ENCODE data around the gene NOTUM. TPM values are rescaled to one million over a fixed set of nuclear protein-coding genes. Genes with fewer than 3 reads are reported as not detected.

The NOTUM gene
- total RNA-seq (2021): 0.33 TPM in 1 of 2 replicates, not detected in the other
- Bru-seq, nascent RNA: not detected
- not detected for BruChase-seq, experiment 1, labeled RNA remaining after a 2-hour chase
- BruChase-seq, experiment 2, labeled RNA remaining after a 6-hour chase: percentile 14 among the genes with signal in this experiment
- long read RNA-seq, partial matches to known transcripts: 1 of 1 reads
- long read RNA-seq, other reads (novel, unspliced or antisense): 0 of 1 reads

DNA sequence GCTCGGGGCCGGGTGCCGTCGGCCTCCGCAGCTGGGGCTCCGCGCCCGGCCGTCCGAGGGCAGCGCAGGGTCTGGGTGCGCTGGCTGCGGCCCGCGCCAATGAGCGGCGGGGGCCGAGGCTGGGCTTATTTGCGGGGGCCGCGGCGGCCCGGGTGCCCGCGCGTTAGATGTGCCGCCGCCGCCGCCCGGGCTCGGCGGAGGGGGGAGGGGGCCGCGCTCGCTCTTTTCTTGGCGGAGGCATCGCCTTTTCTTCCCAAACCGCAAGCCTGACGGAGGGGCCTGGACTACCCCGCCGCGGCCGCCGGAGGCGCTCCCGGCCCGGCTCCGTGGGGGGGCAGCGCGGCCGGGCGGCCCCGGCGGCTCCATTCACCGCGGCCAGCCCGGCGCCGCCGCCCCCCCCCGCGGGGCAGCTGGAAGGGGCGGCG is at the start of gene NOTUM:
Gene NOTUM (minus strand): TSS at position 101 of the 425 bp plus-strand sequence. CDS start 278 bp downstream, outside the sequence.
- no peaks in the 10 kb centered on the region for H3K79me2 ChIP-seq (ENCODE audit: low read depth)
- intact Hi-C loops (cut with micrococcal nuclease; ENCODE audit: unreplicated experiment): no loop called here

DNA sequence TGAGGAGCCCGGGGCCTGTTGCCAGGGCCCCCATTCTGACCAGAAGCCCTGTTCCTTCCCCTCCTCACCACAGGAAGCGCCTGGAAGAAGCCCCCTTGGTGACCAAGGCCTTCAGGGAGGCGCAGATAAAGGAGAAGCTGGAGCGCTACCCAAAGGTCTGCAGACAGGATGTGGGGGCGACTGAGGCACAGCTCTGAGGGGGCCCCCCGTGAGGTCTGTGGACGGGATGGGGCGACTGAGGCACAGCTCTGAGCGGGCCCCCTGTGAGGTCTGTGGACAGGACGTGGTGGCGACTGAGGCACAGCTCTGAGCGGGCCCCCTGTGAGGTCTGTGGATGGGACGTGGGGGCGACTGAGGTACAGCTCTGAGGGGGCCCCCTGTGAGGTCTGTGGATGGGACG is 48.4 kb upstream of the NOTUM start:
- no peaks in the 10 kb centered on the region for H3F3A ChIP-seq (ENCODE audit: insufficient read depth, low read depth)
- no peaks in the 10 kb centered on the region for H4K20me1 ChIP-seq (ENCODE audit: insufficient read depth)
- POLR2A ChIA-PET (ENCODE audit: unreplicated experiment): interaction anchor here (0.6 kb wide), 1 partner anchor 11 kb away, joined by 13 read pairs; no protein-coding TSS in a partner anchor

More for the DNA sequence above, at the start of gene NOTUM:
- Histone ChIP-seq H3K9me3 (ENCODE audit: insufficient read depth, low read depth) (no peaks in the 10 kb centered on the region), H3K4me2 (peak within 1 kb of the TSS; percentile 57; the same call in 1 of the 2 replicates), H3K27me3 (ENCODE audit: insufficient read depth, low read depth) (no peaks in the 10 kb centered on the region), H3F3A (ENCODE audit: insufficient read depth, low read depth) (peaks cover 16% of the 10 kb centered on the region), H4K20me1 (ENCODE audit: insufficient read depth) (no peaks in the 10 kb centered on the region), H3K4me3 (no peak within 1 kb of the TSS), H3K36me3 (ENCODE audit: low read depth) (no peaks in the 10 kb centered on the region), H2AFZ (no peak within 1 kb of the TSS), H3K4me1 (replicated peaks; ENCODE audit: insufficient read depth) (no peaks in the 10 kb centered on the region), H3K27ac (no peak within 1 kb of the TSS), H3K9me2 (ENCODE audit: insufficient read depth) (no peaks in the 10 kb centered on the region)
- no peak for TF ChIP-seq EZH2 (IDR thresholded peaks at IDR 0.05; ENCODE audit: low read depth)
- TF ChIP-seq, protein P1, sequence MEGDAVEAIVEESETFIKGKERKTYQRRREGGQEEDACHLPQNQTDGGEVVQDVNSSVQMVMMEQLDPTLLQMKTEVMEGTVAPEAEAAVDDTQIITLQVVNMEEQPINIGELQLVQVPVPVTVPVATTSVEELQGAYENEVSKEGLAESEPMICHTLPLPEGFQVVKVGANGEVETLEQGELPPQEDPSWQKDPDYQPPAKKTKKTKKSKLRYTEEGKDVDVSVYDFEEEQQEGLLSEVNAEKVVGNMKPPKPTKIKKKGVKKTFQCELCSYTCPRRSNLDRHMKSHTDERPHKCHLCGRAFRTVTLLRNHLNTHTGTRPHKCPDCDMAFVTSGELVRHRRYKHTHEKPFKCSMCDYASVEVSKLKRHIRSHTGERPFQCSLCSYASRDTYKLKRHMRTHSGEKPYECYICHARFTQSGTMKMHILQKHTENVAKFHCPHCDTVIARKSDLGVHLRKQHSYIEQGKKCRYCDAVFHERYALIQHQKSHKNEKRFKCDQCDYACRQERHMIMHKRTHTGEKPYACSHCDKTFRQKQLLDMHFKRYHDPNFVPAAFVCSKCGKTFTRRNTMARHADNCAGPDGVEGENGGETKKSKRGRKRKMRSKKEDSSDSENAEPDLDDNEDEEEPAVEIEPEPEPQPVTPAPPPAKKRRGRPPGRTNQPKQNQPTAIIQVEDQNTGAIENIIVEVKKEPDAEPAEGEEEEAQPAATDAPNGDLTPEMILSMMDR (conservative IDR thresholded peaks at IDR 0.05): no peak
- BruUV-seq (replicated peaks): no TSS peak
- ChIA-PET CTCF (interaction anchor here (0.5 to 2.0 kb wide), 3 partner anchors 42 to 457 kb away, joined by 3 to 7 read pairs (median 5); no protein-coding TSS in a partner anchor), POLR2A (ENCODE audit: unreplicated experiment) (interaction anchor here (0.6 kb wide), 1 partner anchor 87 kb away, joined by 7 read pairs; no protein-coding TSS in a partner anchor)
- DNase-seq: no peak

DNA sequence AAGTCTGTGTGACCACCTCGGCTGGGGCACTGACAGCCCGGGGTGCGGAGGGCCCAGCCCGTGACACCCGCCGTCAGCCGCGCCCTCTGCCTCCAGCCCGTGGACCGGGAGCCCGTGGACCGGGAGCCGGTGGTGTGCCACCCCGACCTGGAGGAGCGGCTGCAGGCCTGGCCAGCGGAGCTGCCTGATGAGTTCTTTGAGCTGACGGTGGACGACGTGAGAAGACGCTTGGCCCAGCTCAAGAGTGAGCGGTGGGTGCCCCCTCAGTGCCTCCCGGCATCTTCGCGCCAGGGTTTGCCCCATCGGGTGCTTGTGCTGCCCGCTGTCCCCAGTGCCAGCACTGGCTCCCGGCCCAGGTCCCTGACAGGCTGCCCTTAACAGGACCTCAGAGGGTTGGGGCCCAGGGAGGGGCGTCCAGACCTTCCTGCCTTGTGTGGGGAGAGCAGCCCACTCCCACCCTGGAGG is 48.0 kb upstream of the NOTUM start:
- CTCF ChIA-PET: interaction anchor here (0.6 kb wide), 1 partner anchor 54 kb away, joined by 5 read pairs; no protein-coding TSS in a partner anchor
- no TSS peak for BruUV-seq (replicated peaks)

More for the DNA sequence above, 48.4 kb upstream of the NOTUM start:
- no TSS peak for BruUV-seq (replicated peaks)
- CTCF ChIA-PET: interaction anchor here (0.6 kb wide), 1 partner anchor 54 kb away, joined by 5 read pairs; no protein-coding TSS in a partner anchor
- H3K27ac ChIP-seq: no peak overlapping the region
- no peaks in the 10 kb centered on the region for H3K27me3 ChIP-seq (ENCODE audit: insufficient read depth, low read depth)
- H2AFZ ChIP-seq: no peak overlapping the region
- H3K4me1 ChIP-seq (replicated peaks; ENCODE audit: insufficient read depth): peaks cover under 1% of the 10 kb centered on the region; the same call in 1 of the 2 replicates
- DNase-seq: no peak
- H3K9me2 ChIP-seq (ENCODE audit: insufficient read depth): no peaks in the 10 kb centered on the region
- no peak overlapping the region for H3K4me2 ChIP-seq
- H3K36me3 ChIP-seq (ENCODE audit: low read depth): no peaks in the 10 kb centered on the region
- no peak overlapping the region for H3K4me3 ChIP-seq
- TF ChIP-seq, protein P1 (conservative IDR thresholded peaks at IDR 0.05): no peak
- TF ChIP-seq EZH2 (IDR thresholded peaks at IDR 0.05; ENCODE audit: low read depth): no peak
- no peaks in the 10 kb centered on the region for H3K79me2 ChIP-seq (ENCODE audit: low read depth)
- intact Hi-C loops (cut with micrococcal nuclease; ENCODE audit: unreplicated experiment): no loop called here
- H3K9me3 ChIP-seq (ENCODE audit: insufficient read depth, low read depth): no peaks in the 10 kb centered on the region

More for the DNA sequence above, 48.0 kb upstream of the NOTUM start:
- no peaks in the 10 kb centered on the region for H3K27me3 ChIP-seq (ENCODE audit: insufficient read depth, low read depth)
- H3K36me3 ChIP-seq (ENCODE audit: low read depth): no peaks in the 10 kb centered on the region
- POLR2A ChIA-PET (ENCODE audit: unreplicated experiment): interaction anchor here (0.6 kb wide), 1 partner anchor 11 kb away, joined by 13 read pairs; no protein-coding TSS in a partner anchor
- H3K27ac ChIP-seq: no peak overlapping the region
- intact Hi-C loops (cut with micrococcal nuclease; ENCODE audit: unreplicated experiment): no loop called here
- TF ChIP-seq, protein P1 (conservative IDR thresholded peaks at IDR 0.05): no peak
- no peak for TF ChIP-seq EZH2 (IDR thresholded peaks at IDR 0.05; ENCODE audit: low read depth)
- H3K4me2 ChIP-seq: no peak overlapping the region
- H3F3A ChIP-seq (ENCODE audit: insufficient read depth, low read depth): no peaks in the 10 kb centered on the region
- no peak for DNase-seq
- H3K4me1 ChIP-seq (replicated peaks; ENCODE audit: insufficient read depth): peaks cover 5% of the 10 kb centered on the region
- H3K9me3 ChIP-seq (ENCODE audit: insufficient read depth, low read depth): no peaks in the 10 kb centered on the region
- H3K9me2 ChIP-seq (ENCODE audit: insufficient read depth): no peaks in the 10 kb centered on the region
- no peak overlapping the region for H2AFZ ChIP-seq
- no peaks in the 10 kb centered on the region for H4K20me1 ChIP-seq (ENCODE audit: insufficient read depth)
- H3K79me2 ChIP-seq (ENCODE audit: low read depth): no peaks in the 10 kb centered on the region
- no peak overlapping the region for H3K4me3 ChIP-seq

Data from PC-9 (cell line).